Measurements from ENCODE around the gene ARGFX.
"Not testable (repeated sequence)": the region's sequence is repeated elsewhere in the genome, so short reads cannot be mapped to it uniquely, and the experiment has no call there.

Gene ARGFX

GRCh38 chr3:121567649-121568048, at the start of gene ARGFX:
Gene ARGFX, plus strand, starts transcription at chr3:121567949. Its CDS starts 2,765 bp downstream, at chr3:121570714.
- no peak for DNase-seq

DNA sequence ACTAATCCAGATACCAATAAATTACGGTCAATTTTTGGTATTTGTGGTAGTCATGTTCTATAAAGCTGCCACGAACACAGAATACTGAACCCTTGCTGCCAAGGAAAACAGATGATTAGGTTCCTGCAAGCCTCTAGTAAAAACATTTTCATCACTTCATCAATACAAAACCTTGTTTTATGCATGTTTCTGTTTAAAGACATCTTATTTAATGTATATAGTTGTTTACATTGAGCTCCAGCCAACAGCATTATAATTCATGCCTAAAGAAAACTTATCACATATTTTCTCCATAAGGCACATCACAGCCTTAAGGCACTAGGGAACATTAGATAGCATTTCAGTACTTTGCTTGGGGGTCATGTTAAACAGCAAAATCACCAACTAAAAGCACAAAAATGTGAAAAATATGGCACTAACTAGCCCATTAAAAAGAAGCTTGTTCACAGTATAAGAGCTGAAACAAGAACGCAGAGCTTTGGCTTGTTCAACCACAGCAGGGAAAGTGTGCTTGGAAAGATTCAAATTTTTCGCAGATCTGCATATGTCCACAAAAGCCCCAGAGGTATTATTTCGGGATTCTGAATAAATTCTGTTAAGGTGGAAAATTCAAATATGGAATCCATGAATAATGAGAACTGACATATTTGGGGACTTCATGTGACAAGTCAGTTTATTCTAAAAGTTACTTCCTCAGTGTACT, 49.6 kb upstream of the ARGFX start:
- no peak for DNase-seq

- DNase-seq, result no peak
These were observed 47.2 kb upstream of the ARGFX start for GRCh38 chr3:121520510-121520909.

GRCh38 chr3:121529308-121529707, 38.4 kb upstream of the ARGFX start:
- no peak for DNase-seq

DNA sequence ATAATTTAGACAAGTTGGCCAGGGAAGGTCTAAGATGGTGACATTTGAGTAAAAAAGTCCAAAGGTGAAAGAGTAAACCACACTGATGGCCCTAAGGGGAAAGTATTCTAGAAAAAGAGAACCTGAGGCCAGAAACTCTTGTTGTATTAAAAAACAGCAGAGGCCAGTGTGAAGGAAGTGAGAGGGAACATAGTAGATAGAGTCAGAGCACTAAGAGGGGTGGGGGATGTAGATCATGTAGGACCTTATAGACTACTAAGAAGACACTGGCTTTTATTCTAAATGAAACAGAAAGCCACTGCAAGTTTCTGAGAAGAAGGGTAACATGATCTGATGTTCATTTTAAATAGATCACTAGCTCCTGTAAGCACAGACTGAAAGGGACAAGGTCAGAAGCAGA, 36.5 kb upstream of the ARGFX start:
- no peak for DNase-seq

DNA sequence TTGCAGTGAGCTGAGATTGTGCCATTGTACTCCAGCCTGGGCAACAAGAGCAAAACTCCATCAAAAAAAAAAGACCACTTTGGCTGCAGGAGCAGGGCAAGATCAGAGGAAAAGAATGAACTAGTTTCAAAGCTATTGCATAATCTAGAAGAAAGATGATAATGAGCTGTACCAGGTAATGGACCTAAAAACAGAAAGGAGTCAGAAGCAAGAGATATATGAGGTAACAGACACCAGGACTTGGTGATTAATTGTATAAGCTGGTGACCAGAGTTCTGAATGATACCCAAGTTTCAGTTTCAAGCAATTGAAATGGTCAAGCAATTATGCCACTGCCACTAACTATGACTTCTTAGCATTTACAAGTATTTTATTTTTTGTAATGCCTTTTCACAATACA, 24.8 kb upstream of the ARGFX start:
- DNase-seq, result no peak

DNA sequence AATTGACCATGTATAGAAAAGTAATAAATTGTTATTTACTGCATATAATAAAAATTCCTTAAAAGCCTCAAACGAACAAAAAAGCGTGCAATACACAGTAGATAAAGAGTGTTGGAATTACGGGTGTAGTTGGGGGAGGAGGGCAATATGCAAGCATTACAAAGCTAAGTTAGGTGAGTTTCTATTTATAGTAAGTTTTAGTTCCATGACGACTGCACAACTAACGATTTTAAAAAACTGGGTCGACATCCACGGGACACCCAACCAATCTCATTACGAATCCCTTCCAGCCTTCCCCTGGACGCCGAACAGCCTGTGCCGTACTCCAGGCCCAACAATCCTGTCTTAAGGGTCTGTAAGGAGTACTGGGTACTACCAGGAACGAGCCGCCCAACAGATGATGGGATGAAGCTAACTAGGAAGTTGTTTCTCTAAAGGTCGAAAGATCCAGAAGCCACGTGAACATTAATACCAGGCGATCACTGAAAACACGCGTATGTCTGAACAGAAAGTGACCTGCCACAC, 22.6 kb upstream of the ARGFX start:
- no peak for DNase-seq

GRCh38 chr3:121545574-121546455, 21.9 kb upstream of the ARGFX start, which contains the start of gene POLQ:
Gene POLQ, minus strand, starts transcription at chr3:121545988. Its CDS starts 111 bp downstream, at chr3:121545877.
- peak; percentile 93 for DNase-seq

GRCh38 chr3:121552379-121552778, 15.4 kb upstream of the ARGFX start:
- DNase-seq, result no peak

GRCh38 chr3:121552797-121553196, 15.0 kb upstream of the ARGFX start:
- DNase-seq, result no peak

- DNase-seq, result no peak
These were observed 10.3 kb upstream of the ARGFX start for GRCh38 chr3:121557426-121557934.

- DNase-seq, result no peak
These were observed 5.6 kb upstream of the ARGFX start for GRCh38 chr3:121562148-121562547.

DNA sequence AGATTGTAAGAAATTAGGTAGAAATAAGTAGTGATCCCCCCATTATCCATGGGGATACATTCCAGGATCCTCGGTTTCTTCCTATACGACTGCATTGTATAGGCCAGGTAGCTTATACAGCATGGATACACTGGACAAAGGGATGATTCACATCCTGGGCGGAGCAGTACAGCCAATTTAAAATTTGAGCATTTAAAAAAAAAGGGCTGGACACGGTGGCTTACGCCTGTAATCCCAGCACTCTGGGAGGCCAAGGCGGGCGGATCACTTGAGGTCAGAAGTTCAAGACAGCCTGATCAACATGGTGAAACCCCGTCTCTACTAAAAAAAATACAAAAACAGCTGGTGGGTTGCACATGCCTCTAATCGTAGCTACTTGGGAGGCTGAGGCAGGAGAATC, 976 bp upstream of the ARGFX start:
- DNase-seq, result no peak

- no peak for DNase-seq
These were observed 6.7 kb downstream of the ARGFX start for GRCh38 chr3:121574449-121574848.

GRCh38 chr3:121581691-121582090, 13.9 kb downstream of the ARGFX start:
- no peak for DNase-seq

DNA sequence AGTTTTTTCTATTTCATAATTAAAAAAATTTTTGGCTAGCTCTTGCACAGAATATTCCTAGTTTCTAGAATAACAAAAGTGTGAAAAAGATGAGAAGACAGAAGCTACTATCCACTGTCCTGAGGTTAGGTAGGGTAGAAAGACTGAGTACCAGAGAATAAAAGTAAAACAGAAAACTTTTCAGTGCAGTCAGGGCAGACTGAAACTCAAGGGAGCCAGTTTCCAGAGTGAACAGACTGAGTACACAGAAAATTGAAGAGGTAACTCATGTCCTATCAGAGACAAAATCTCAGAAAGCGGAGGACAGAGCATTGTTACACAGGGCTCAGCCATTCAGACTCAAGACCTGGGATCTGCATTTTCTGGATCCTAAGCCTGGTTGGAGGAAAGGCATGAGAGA, 16.7 kb downstream of the ARGFX start:
- DNase-seq, result no peak

GRCh38 chr3:121592856-121593702, 25.3 kb downstream of the ARGFX start, which contains the start of gene FBXO40:
Gene FBXO40, plus strand, starts transcription at chr3:121593379. Its CDS starts 27,197 bp downstream, at chr3:121620576.
- DNase-seq, result no peak

- DNase-seq, result not testable (repeated sequence)
These were observed 26.1 kb downstream of the ARGFX start for GRCh38 chr3:121593806-121594205.

GRCh38 chr3:121594850-121595249, 27.1 kb downstream of the ARGFX start:
- no peak for DNase-seq

DNA sequence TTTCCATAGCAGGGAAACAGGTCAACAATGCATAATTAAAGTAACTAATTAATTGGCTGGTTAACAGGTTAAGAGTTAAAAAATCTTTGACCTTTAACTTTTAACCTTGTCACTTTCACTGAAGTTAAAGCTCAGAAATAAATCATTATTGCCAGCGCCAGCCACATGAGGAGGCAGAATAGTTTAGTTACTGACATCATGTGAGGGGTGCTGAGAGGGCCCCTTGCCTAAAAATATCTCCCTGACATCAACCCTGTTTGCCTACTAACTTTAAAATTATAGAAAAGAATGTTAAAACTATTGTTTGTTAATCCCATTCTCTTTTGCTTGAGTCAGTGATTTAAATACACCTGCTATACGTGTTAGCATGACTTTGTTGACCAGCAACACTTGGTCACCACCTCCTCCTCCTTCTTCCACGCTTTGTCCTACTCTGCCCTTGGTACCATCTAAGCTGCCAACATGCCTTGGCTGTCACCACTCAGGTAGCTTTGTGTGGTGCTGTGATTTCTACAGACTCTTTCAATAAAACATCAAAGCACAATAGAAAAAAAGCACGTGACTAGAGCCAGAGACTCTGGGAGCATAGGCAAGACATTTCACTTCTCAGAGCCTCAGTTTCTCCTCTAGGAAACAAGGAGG, 28.1 kb downstream of the ARGFX start:
- no peak for DNase-seq

GRCh38 chr3:121598564-121598963, 30.8 kb downstream of the ARGFX start:
- no peak for DNase-seq

- not testable (repeated sequence) for DNase-seq
These were observed 32.2 kb downstream of the ARGFX start for GRCh38 chr3:121599900-121600299.
